MCF 10A (cell line): ENCODE results near the gene TMEM126A. TPM values are rescaled to one million over a fixed set of nuclear protein-coding genes. Genes with fewer than 3 reads are reported as not detected.

ENCODE experiments used
- BruUV-seq: library from RNA; stranded (reverse); fragments of 400-500 nt; replicated peaks from 2 replicates; lab custom pipeline; 2021; lab: Mats Ljungman, UMichigan
- CTCF ChIA-PET: fragments of 300-600 bp; sonication (Branson Sonifier 250); formaldehyde crosslinking; extraction: SDS; loops from one replicate; lab custom pipeline; 2021; ENCODE audit warnings: antibody characterized with exemption, inconsistent platforms; lab: Yijun Ruan, JAX
- POLR2A ChIA-PET: fragments of 300-600, 350-650 bp; sonication (Branson Sonifier 250); formaldehyde crosslinking; extraction: SDS; loops from one replicate; lab custom pipeline; 2020; ENCODE audit warnings: antibody characterized with exemption, inconsistent platforms; lab: Yijun Ruan, JAX
- DNase-seq: peaks from one replicate; pipeline ENCODE4 v3.0.0-alpha.2; 2018; ENCODE audit not compliant: unreplicated experiment
- H3K27ac Mint-ChIP-seq: one replicate; pipeline ENCODE4 v1.8.0; 2022; ENCODE audit warnings: mild to moderate bottlenecking, low read depth, mixed read lengths; ENCODE audit not compliant: unreplicated experiment
- H3K27me3 Mint-ChIP-seq: one replicate; pipeline ENCODE4 v1.8.0; 2022; ENCODE audit warnings: mixed read lengths; ENCODE audit not compliant: insufficient read depth, unreplicated experiment
- H3K36me3 Mint-ChIP-seq: one replicate; pipeline ENCODE4 v1.8.0; 2022; ENCODE audit warnings: mild to moderate bottlenecking, moderate library complexity, mixed read lengths; ENCODE audit not compliant: insufficient read depth, unreplicated experiment
- H3K4me1 Mint-ChIP-seq: one replicate; pipeline ENCODE4 v1.8.0; 2022; ENCODE audit warnings: mixed read lengths; ENCODE audit not compliant: insufficient read depth, unreplicated experiment
- H3K4me3 Mint-ChIP-seq: one replicate; pipeline ENCODE4 v1.8.0; 2022; ENCODE audit warnings: mild to moderate bottlenecking, moderate library complexity, mixed read lengths; ENCODE audit not compliant: unreplicated experiment
- H3K9me3 Mint-ChIP-seq: one replicate; pipeline ENCODE4 v1.8.0; 2022; ENCODE audit warnings: mixed read lengths; ENCODE audit not compliant: unreplicated experiment
- CTCF ChIP-seq: fragments of 200-600 bp; IDR thresholded peaks from one replicate; pipeline ENCODE4 v1.8.0; 2022; ENCODE audit warnings: antibody characterized with exemption, mild to moderate bottlenecking; ENCODE audit not compliant: unreplicated experiment
- intact Hi-C: fragments of 100-400 bp; cut with micrococcal nuclease; formaldehyde crosslinking; loops from 2 replicates; pipeline ENCODE4 v1.14.1; 2022
- total RNA-seq: library from RNA; stranded (reverse); gene quantifications from 2 replicates; pipeline ENCODE4 v1.2.3, GENCODE V29; 2022

TMEM126A gene
- total RNA-seq, 1 experiment from 2014 or later: 33.5 TPM

- intact Hi-C loops: no loop called here
- no peak for TF ChIP-seq CTCF
- ChIA-PET POLR2A (no interaction called here), CTCF (no interaction called here)
- DNase-seq: no peak
- no peak overlapping the region for H3K27ac Mint-ChIP-seq
- H3K4me3 Mint-ChIP-seq: no peak overlapping the region
- no peaks in the 10 kb centered on the region for H3K9me3 Mint-ChIP-seq
- H3K27me3 Mint-ChIP-seq: no peaks in the 10 kb centered on the region
- no peaks in the 10 kb centered on the region for H3K36me3 Mint-ChIP-seq
- H3K4me1 Mint-ChIP-seq: no peaks in the 10 kb centered on the region
- no TSS peak for BruUV-seq
Observed at GRCh38 chr11:85673393-85673792, 25.6 kb downstream of the TMEM126A start.

- no peaks in the 10 kb centered on the region for H3K36me3 Mint-ChIP-seq
- ChIA-PET CTCF (interaction anchor here (0.7 to 1.5 kb wide), 3 partner anchors 10 to 110 kb away, joined by 3 to 5 read pairs (median 3); no protein-coding TSS in a partner anchor), POLR2A (interaction anchor here (1.2 kb wide), 1 partner anchor 10 kb away, joined by 3 read pairs; no protein-coding TSS in a partner anchor)
- H3K27ac Mint-ChIP-seq: no peak overlapping the region
- no peak overlapping the region for H3K4me3 Mint-ChIP-seq
- no peaks in the 10 kb centered on the region for H3K4me1 Mint-ChIP-seq
- intact Hi-C loops: no loop called here
- BruUV-seq: no TSS peak
- DNase-seq: no peak
- TF ChIP-seq CTCF: no peak
- no peaks in the 10 kb centered on the region for H3K27me3 Mint-ChIP-seq
- H3K9me3 Mint-ChIP-seq: no peaks in the 10 kb centered on the region
Observed at GRCh38 chr11:85679576-85679975, 31.8 kb downstream of the TMEM126A start.

- no peaks in the 10 kb centered on the region for H3K36me3 Mint-ChIP-seq
- ChIA-PET POLR2A (interaction anchor here (1.0 to 1.4 kb wide), 2 partner anchors 16 to 30 kb away, joined by 3 to 4 read pairs; partner anchors contain the start of gene CREBZF), CTCF (no interaction called here)
- H3K4me1 Mint-ChIP-seq: no peaks in the 10 kb centered on the region
- H3K4me3 Mint-ChIP-seq: no peak overlapping the region
- H3K27me3 Mint-ChIP-seq: no peaks in the 10 kb centered on the region
- H3K9me3 Mint-ChIP-seq: no peaks in the 10 kb centered on the region
- BruUV-seq: no TSS peak
- TF ChIP-seq CTCF: no peak
- no peak for DNase-seq
- intact Hi-C loops: no loop called here
- H3K27ac Mint-ChIP-seq: no peak overlapping the region
Observed at GRCh38 chr11:85680897-85681296, 33.1 kb downstream of the TMEM126A start.

GRCh38 chr11:85682330-85683305 is 34.9 kb downstream of the TMEM126A start:
- H3K27ac Mint-ChIP-seq: no peak overlapping the region
- no peak overlapping the region for H3K4me3 Mint-ChIP-seq
- intact Hi-C loops: no loop called here
- DNase-seq: no peak
- BruUV-seq: no TSS peak
- CTCF ChIA-PET: no interaction called here
- H3K4me1 Mint-ChIP-seq: no peaks in the 10 kb centered on the region
- no peak for TF ChIP-seq CTCF
- no peaks in the 10 kb centered on the region for H3K9me3 Mint-ChIP-seq
- POLR2A ChIA-PET: no interaction called here
- no peaks in the 10 kb centered on the region for H3K36me3 Mint-ChIP-seq
- no peaks in the 10 kb centered on the region for H3K27me3 Mint-ChIP-seq
